HepG2 (cell line): ENCODE measurements around the gene MAP1LC3A. TPM values are rescaled to one million over a fixed set of nuclear protein-coding genes. Genes with fewer than 3 reads are reported as not detected.

ENCODE experiments used
- CBFB ChIP-seq: sonication (generic); formaldehyde crosslinking; IDR thresholded peaks from 2 replicates; pipeline ENCODE4 v1.4.0; 2020; ENCODE audit warnings: missing genetic modification reagents
- CC2D1A ChIP-seq: sonication (generic); formaldehyde crosslinking; IDR thresholded peaks from 2 replicates; pipeline ENCODE4 v1.8.1; 2023; ENCODE audit warnings: mild to moderate bottlenecking, missing genetic modification reagents
- CEBPB ChIP-seq: IDR thresholded peaks from 2 replicates; pipeline ENCODE4 v1.6.1; 2011; ENCODE audit warnings: low read depth, low read length, improper control_type of control experiment, borderline replicate concordance
- CENPT ChIP-seq: sonication (generic); formaldehyde crosslinking; IDR thresholded peaks from 2 replicates; pipeline ENCODE4 v1.8.0; 2022; ENCODE audit warnings: low read depth, mild to moderate bottlenecking, moderate library complexity, missing genetic modification reagents
- CENPX ChIP-seq: sonication (generic); formaldehyde crosslinking; IDR thresholded peaks from 2 replicates; pipeline ENCODE4 v1.9.0; 2021; ENCODE audit warnings: mild to moderate bottlenecking, missing genetic modification reagents, moderate library complexity
- CREB3 ChIP-seq: sonication (generic); formaldehyde crosslinking; IDR thresholded peaks from 2 replicates; pipeline ENCODE4 v1.5.0; 2020; ENCODE audit warnings: missing genetic modification reagents
- HNF4G ChIP-seq, 2 experiments: sonication (generic) in 1 of 2; formaldehyde crosslinking in 1 of 2; IDR thresholded peaks; 2 replicates each; pipeline versions ENCODE4 v1.4.0 to v1.6.1; 2011 to 2020; ENCODE audit warnings: borderline replicate concordance in 2 of 2, low read depth in 2 of 2, mild to moderate bottlenecking in 2 of 2, low read length in 1 of 2, missing genetic modification reagents in 1 of 2, moderate library complexity in 1 of 2
- JUND ChIP-seq: sonication (generic); formaldehyde crosslinking; IDR thresholded peaks from 2 replicates; pipeline ENCODE4 v1.8.0; 2022; ENCODE audit warnings: mild to moderate bottlenecking, missing genetic modification reagents
- KAT7 ChIP-seq: IDR thresholded peaks from 2 replicates; pipeline ENCODE4 v1.6.1; 2018; ENCODE audit warnings: borderline replicate concordance, missing compliant biosample characterization
- LCORL ChIP-seq, 2 experiments: fragments of 450-650 bp in 1 of 2; sonication (generic) in 1 of 2; formaldehyde crosslinking in 1 of 2; IDR thresholded peaks; 2 replicates each; pipeline versions ENCODE4 v1.5.0 to v1.6.1; 2017 to 2020; ENCODE audit warnings: antibody characterized with exemption in 1 of 2, missing genetic modification reagents in 1 of 2
- MAFK ChIP-seq, 2 experiments: IDR thresholded peaks in 1 of 2; conservative IDR thresholded peaks in 1 of 2; 2 replicates each; pipeline ENCODE4 v1.6.1; 2011; ENCODE audit warnings: improper control_type of control experiment in 2 of 2, low read length in 2 of 2
- MTA3 ChIP-seq: sonication (generic); formaldehyde crosslinking; IDR thresholded peaks from 2 replicates; pipeline ENCODE4 v1.4.0; 2020; ENCODE audit warnings: missing genetic modification reagents
- NR0B2 ChIP-seq: sonication (generic); formaldehyde crosslinking; IDR thresholded peaks from 2 replicates; pipeline ENCODE4 v1.4.0; 2020; ENCODE audit warnings: mild to moderate bottlenecking, missing genetic modification reagents
- PITX1 ChIP-seq: sonication (generic); formaldehyde crosslinking; IDR thresholded peaks from 2 replicates; pipeline ENCODE4 v1.5.1; 2020; ENCODE audit warnings: mild to moderate bottlenecking, missing genetic modification reagents
- PRPF4 ChIP-seq: fragments of 200-400 bp; formaldehyde crosslinking; IDR thresholded peaks from 2 replicates; pipeline ENCODE4 v1.6.1; 2016; ENCODE audit warnings: low read length, low read depth; ENCODE audit not compliant: poor library complexity, severe bottlenecking
- RBM22 ChIP-seq: fragments of 200-400 bp; formaldehyde crosslinking; optimal IDR thresholded peaks from 2 replicates; pipeline ENCODE3; 2017; ENCODE audit warnings: mild to moderate bottlenecking, low read length, moderate library complexity
- RBM39 ChIP-seq: fragments of 200-400 bp; formaldehyde crosslinking; IDR thresholded peaks from one replicate; pipeline ENCODE4 v1.6.1; 2018; ENCODE audit warnings: antibody characterized with exemption, mild to moderate bottlenecking, low read depth, low read length; ENCODE audit not compliant: poor library complexity, severe bottlenecking
- SCMH1 ChIP-seq: sonication (generic); formaldehyde crosslinking; IDR thresholded peaks from 2 replicates; pipeline ENCODE4 v1.9.0; 2021; ENCODE audit warnings: missing genetic modification reagents, mild to moderate bottlenecking, borderline replicate concordance
- TCF7L2 ChIP-seq: IDR thresholded peaks from 2 replicates; pipeline ENCODE4 v1.6.1; 2011; ENCODE audit warnings: mild to moderate bottlenecking, low read depth, low read length, moderate library complexity
- ZBTB1 ChIP-seq: sonication (generic); formaldehyde crosslinking; IDR thresholded peaks from 2 replicates; pipeline ENCODE4 v1.4.0; 2020; ENCODE audit warnings: missing genetic modification reagents, borderline replicate concordance
- ZBTB34 ChIP-seq: sonication (generic); formaldehyde crosslinking; IDR thresholded peaks from 2 replicates; pipeline ENCODE4 v1.8.0; 2022; ENCODE audit warnings: mild to moderate bottlenecking, missing genetic modification reagents
- ZNF10 ChIP-seq: sonication (generic); formaldehyde crosslinking; IDR thresholded peaks from 2 replicates; pipeline ENCODE4 v1.4.0; 2020; ENCODE audit warnings: mild to moderate bottlenecking, low read depth, missing genetic modification reagents, borderline replicate concordance
- ZNF17 ChIP-seq: sonication (generic); formaldehyde crosslinking; IDR thresholded peaks from 2 replicates; pipeline ENCODE4 v1.5.0; 2020; ENCODE audit warnings: mild to moderate bottlenecking, missing genetic modification reagents
- ZNF577 ChIP-seq: sonication (generic); formaldehyde crosslinking; IDR thresholded peaks from 2 replicates; pipeline ENCODE4 v1.4.0; 2020; ENCODE audit warnings: mild to moderate bottlenecking, low read depth, missing genetic modification reagents, borderline replicate concordance
- ZNF674 ChIP-seq: sonication (generic); formaldehyde crosslinking; IDR thresholded peaks from 2 replicates; pipeline ENCODE4 v1.5.0; 2020; ENCODE audit warnings: low read depth, mild to moderate bottlenecking, missing genetic modification reagents
- ZNF772 ChIP-seq: sonication (generic); formaldehyde crosslinking; IDR thresholded peaks from 2 replicates; pipeline ENCODE4 v1.5.0; 2020; ENCODE audit warnings: mild to moderate bottlenecking, missing genetic modification reagents
- polyA plus RNA-seq, 8 experiments: library from polyadenylated mRNA; depleted of rRNA in 3 of 8; stranded (reverse) in 7 of 8; unstranded in 1 of 8; fragments of >200 nt; fragmentation: Illumina TruSeq in 4 of 8; extraction: Trizol in 4 of 8; gene quantifications; 2 replicates each; pipeline versions ENCODE4 v1.2.1 to v1.2.3, GENCODE V29; 2011 to 2016; ENCODE audit warnings: low read depth in 4 of 8, missing spikeins in 1 of 8, mixed read lengths in 1 of 8; ENCODE audit not compliant: insufficient read depth in 1 of 8
- total RNA-seq, 5 experiments: library from RNA; depleted of rRNA; stranded (reverse); fragments of >200 nt; fragmentation: Illumina TruSeq; extraction: Trizol; gene quantifications; 2 replicates each; pipeline ENCODE4 v1.2.3, GENCODE V29; 2016; ENCODE audit warnings: low read depth in 1 of 5
- TF ChIP-seq, protein P1 (sequence below): IDR thresholded peaks from 2 replicates; pipeline ENCODE4 v1.6.1; 2012; ENCODE audit warnings: inconsistent platforms

MAP1LC3A gene
- total and polyA plus RNA-seq, 2 of the 13 experiments (the other 11 are each of a cell fraction or from before 2014, with no cell fraction given): not detected

DNA sequence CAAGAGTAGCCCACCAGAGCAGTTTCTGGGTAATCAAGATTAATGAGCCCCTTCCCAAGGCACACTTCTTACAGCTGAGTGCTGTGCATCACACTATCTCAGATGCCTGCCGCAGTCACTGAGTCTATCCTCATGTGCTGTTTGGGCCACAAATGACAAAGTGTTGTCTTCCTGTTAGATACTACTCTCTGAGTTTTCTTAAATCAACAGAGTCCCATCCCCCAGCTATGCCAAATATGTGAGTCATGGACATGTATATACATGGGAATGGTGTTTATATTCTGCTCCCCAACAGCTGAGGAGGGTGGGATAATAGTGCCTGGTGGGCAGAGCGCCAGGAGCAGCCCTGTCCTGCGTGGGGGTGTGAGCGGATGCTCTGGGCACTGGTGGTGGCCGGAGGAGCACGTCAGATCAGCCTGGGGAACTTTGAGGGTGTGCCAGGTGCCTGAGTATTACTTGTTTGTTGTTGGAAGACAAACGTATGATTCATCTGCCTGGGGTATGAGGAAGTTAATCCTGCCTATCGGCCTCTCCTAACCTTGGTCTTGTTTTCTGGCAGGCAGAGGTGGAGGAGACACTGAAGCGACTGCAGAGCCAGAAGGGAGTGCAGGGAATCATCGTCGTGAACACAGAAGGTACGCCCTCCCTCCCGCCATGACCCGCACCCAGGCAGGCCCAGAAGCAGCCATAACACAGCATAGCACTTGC lies 32.7 kb upstream of the MAP1LC3A start (continued):
- TF ChIP-seq RBM39: no peak
- no peak for TF ChIP-seq CEBPB
- TF ChIP-seq JUND (CRISPR knock-in tag): peak; percentile 93
- TF ChIP-seq ZNF772: no peak
- peak; percentile 28; the same call in 1 of the 2 replicates for TF ChIP-seq HNF4G (IDR thresholded peaks at IDR 0.05; ENCODE audit: borderline replicate concordance, low read depth, low read length)
- peak; percentile 71; the same call in 1 of the 2 replicates for TF ChIP-seq HNF4G (CRISPR knock-in tag; IDR thresholded peaks at IDR 0.05; ENCODE audit: borderline replicate concordance, low read depth)
- peak; percentile 86 for TF ChIP-seq PITX1 (CRISPR knock-in tag)
- TF ChIP-seq MAFK (conservative IDR thresholded peaks at IDR 0.05 in 1 of 2, IDR thresholded peaks at IDR 0.05 in 1 of 2; ENCODE audit: low read length in 2 of 2): peak in 1 of 2 experiments; percentile 53; a peak in 3 of 4 replicates
- 0 out of 2 replicates have a peak, but pooled peaks have one; percentile 60 for TF ChIP-seq CREB3 (CRISPR knock-in tag)
- no peak for TF ChIP-seq SCMH1 (CRISPR knock-in tag)
- no peak; the same call in 1 of the 2 replicates for TF ChIP-seq CENPT (CRISPR knock-in tag)
- TF ChIP-seq KAT7 (CRISPR knock-in tag): no peak; the same call in none of the 2 replicates
- TF ChIP-seq CBFB (CRISPR knock-in tag): peak; percentile 55; the same call in 1 of the 2 replicates
- no peak for TF ChIP-seq ZNF10 (CRISPR knock-in tag)
- TF ChIP-seq NR0B2 (CRISPR knock-in tag): peak; percentile 73
- no peak for TF ChIP-seq TCF7L2
- peak; percentile 67 for TF ChIP-seq PRPF4
- TF ChIP-seq ZBTB34 (CRISPR knock-in tag): peak; percentile 87
- TF ChIP-seq CC2D1A: peak; percentile 73; the same call in 1 of the 2 replicates
- TF ChIP-seq ZNF674 (CRISPR knock-in tag): no peak
- TF ChIP-seq LCORL (IDR thresholded peaks at IDR 0.05): no peak
- TF ChIP-seq LCORL (CRISPR knock-in tag; IDR thresholded peaks at IDR 0.05): peak; percentile 91; the same call in 1 of the 2 replicates
- peak; percentile 86 for TF ChIP-seq RBM22
- no peak for TF ChIP-seq ZNF17
- TF ChIP-seq, protein P1, sequence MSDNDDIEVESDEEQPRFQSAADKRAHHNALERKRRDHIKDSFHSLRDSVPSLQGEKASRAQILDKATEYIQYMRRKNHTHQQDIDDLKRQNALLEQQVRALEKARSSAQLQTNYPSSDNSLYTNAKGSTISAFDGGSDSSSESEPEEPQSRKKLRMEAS: no peak; the same call in 1 of the 2 replicates
- TF ChIP-seq MTA3: no peak
- no peak for TF ChIP-seq ZNF577 (CRISPR knock-in tag)
- no peak for TF ChIP-seq ZBTB1 (CRISPR knock-in tag)
- TF ChIP-seq CENPX (CRISPR knock-in tag): no peak
